ENCODE measurements around the gene A4GNT.

DNA sequence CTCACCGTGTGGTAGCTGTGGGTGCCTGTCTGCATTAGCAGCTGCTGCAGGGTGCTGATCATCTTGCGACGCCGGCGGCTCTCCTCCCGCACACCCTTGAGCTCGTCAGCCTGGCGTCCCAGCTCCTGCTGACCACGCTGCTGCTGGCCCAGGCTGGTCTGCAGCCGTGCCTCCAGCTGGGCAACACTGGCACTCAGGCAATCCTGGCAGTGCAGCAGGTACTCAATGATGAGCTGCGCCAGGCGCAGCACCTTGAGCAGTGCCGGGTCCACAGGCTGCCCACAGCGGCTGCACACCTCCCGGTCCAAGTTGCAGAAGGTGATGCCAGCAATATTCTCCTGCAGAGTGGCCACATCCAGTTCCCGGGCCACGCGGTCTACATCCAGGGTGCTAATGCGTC lies 28.7 kb downstream of the A4GNT start:
- TF ChIP-seq, protein P1, sequence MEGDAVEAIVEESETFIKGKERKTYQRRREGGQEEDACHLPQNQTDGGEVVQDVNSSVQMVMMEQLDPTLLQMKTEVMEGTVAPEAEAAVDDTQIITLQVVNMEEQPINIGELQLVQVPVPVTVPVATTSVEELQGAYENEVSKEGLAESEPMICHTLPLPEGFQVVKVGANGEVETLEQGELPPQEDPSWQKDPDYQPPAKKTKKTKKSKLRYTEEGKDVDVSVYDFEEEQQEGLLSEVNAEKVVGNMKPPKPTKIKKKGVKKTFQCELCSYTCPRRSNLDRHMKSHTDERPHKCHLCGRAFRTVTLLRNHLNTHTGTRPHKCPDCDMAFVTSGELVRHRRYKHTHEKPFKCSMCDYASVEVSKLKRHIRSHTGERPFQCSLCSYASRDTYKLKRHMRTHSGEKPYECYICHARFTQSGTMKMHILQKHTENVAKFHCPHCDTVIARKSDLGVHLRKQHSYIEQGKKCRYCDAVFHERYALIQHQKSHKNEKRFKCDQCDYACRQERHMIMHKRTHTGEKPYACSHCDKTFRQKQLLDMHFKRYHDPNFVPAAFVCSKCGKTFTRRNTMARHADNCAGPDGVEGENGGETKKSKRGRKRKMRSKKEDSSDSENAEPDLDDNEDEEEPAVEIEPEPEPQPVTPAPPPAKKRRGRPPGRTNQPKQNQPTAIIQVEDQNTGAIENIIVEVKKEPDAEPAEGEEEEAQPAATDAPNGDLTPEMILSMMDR (conservative IDR thresholded peaks at IDR 0.05; ENCODE audit: low read length), result no peak
- TF ChIP-seq EZH2phosphoT487 (IDR thresholded peaks at IDR 0.05; ENCODE audit: borderline replicate concordance), result no peak

Data from Loucy (cell line).